AG10803 (cell line): ENCODE measurements around the gene MBTD1.
"Not testable (repeated sequence)": the region's sequence is repeated elsewhere in the genome, so short reads cannot be mapped to it uniquely, and the experiment has no call there.

ENCODE experiments used
- DNase-seq: peaks from one replicate; pipeline ENCODE4 v3.0.0; 2010; ENCODE audit warnings: low read depth
- H3K4me3 ChIP-seq: 2 replicates; pipeline ENCODE4 v1.5.1; 2011; ENCODE audit warnings: mild to moderate bottlenecking, low read length, control low read depth
- TF ChIP-seq, protein P1 (sequence below): conservative IDR thresholded peaks from 2 replicates; pipeline ENCODE4 v1.5.1; 2011; ENCODE audit warnings: mild to moderate bottlenecking, low read length, control low read depth, inconsistent platforms

MBTD1 gene

GRCh38 chr17:51189628-51190027 is 70.2 kb downstream of the MBTD1 start:
- H3K4me3 ChIP-seq: no peak overlapping the region
- TF ChIP-seq, protein P1, sequence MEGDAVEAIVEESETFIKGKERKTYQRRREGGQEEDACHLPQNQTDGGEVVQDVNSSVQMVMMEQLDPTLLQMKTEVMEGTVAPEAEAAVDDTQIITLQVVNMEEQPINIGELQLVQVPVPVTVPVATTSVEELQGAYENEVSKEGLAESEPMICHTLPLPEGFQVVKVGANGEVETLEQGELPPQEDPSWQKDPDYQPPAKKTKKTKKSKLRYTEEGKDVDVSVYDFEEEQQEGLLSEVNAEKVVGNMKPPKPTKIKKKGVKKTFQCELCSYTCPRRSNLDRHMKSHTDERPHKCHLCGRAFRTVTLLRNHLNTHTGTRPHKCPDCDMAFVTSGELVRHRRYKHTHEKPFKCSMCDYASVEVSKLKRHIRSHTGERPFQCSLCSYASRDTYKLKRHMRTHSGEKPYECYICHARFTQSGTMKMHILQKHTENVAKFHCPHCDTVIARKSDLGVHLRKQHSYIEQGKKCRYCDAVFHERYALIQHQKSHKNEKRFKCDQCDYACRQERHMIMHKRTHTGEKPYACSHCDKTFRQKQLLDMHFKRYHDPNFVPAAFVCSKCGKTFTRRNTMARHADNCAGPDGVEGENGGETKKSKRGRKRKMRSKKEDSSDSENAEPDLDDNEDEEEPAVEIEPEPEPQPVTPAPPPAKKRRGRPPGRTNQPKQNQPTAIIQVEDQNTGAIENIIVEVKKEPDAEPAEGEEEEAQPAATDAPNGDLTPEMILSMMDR: no peak
- DNase-seq: no peak

DNA sequence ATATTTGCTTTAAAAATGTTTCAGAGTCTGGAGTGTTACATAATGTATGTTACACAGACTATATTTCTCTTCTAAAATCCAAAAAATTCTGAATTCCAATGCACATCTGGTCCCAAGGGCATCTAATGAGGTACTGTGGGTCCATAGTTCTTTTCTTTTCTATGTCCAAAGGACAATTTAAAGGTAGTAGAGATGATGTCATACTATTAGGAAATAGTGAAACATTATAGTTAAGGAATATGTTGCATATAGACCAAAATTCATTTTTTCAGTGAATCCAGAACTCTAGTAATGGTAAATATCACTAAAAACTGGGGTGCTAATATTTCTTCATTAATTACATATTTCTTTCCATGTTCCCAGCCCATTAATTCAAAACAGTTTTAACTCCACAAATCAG is 70.7 kb downstream of the MBTD1 start:
- no peak overlapping the region for H3K4me3 ChIP-seq
- TF ChIP-seq, protein P1: no peak
- no peak for DNase-seq

GRCh38 chr17:51188271-51188833 is 71.5 kb downstream of the MBTD1 start:
- H3K4me3 ChIP-seq: no peak overlapping the region
- peak; percentile 20 for DNase-seq
- TF ChIP-seq, protein P1: no peak

DNA sequence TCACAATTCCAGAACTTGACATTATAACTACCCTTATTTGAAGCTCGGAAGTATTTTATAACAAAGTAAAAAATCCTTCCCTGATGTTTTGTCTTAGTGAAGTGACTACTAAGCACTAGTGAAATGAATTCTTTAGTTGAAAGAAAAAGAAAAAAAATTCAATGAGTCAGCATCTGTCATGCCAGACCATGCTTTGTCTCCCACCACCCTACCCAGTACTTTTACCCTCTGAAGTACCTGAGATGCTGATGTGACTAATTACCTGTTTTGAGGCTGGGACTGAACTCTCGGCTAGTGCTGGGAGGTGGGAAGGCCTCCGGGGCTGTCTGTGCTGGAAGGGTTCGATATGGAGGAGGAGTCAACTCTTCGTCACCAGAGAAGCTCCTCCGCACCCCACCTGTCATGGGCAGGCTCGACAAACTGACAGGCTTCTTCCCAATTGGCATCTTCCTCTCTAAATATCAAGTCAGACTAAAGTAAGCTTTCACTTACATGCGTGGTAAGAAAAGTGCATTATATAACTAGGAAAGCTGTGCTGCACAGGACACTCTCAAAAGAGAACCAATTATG is 74.0 kb downstream of the MBTD1 start:
- no peak overlapping the region for H3K4me3 ChIP-seq
- DNase-seq: no peak
- TF ChIP-seq, protein P1: no peak

DNA sequence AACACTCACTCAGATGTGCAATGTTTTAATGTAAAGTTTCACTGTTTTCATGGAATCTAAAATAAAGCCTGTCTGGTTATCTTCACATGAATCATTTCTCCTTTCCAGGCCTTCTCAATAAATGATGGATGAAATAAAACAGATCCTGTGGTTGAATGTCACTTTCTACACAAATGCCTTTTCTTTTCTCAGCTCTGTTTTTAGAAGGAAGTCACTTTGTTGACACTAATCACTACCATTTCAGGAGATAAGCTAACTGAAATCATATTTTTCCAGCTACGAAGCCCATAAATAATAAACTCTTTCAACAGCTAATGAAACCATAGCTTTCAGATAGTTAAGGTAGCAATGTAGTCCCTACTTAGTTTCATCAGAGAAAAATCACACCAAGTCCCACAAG is 75.7 kb downstream of the MBTD1 start:
- DNase-seq: no peak
- TF ChIP-seq, protein P1: no peak

DNA sequence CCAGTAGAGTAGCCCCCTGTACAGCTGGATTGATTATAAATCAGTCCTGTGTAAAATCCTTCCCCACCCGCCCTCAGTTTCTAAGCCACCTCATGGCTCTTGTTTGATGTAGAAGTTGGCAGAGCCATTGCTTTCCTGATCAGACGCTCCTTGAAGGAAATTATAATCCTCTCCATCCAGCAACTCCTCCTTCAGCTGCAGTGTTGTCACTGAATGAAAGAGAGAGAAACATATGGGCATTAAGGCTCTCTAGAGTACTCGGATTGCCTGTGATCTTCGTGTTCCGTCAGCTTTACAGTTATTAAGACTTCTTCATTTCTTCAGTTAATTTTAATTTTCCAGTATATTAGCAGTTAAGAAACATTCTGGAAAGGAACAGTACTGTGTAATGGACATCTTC is 79.4 kb downstream of the MBTD1 start:
- no peak for DNase-seq
- no peak overlapping the region for H3K4me3 ChIP-seq
- TF ChIP-seq, protein P1: no peak

More for the DNA sequence above, 75.7 kb downstream of the MBTD1 start:
- H3K4me3 ChIP-seq: no peak overlapping the region

DNA sequence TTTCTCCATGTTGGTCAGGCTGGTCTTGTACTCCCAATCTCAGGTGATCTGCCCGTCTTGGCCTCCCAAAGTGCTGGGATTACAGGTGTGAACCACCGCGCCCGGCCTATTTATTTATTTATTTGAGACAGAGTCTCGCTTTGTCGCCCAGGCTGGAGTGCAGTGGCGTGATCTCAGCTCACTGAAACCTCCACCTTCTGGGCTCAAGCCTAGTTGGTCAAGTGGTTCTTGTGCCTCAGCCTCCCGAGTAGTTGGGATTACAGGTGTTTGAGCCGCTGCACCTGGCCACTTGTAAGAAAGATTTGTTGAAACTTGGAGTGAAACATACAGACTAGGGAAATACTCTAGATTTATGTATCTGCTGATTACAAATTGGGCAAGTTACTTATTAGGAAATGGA is 87.8 kb downstream of the MBTD1 start:
- not testable (repeated sequence) for DNase-seq

More for the DNA sequence above, 87.8 kb downstream of the MBTD1 start:
- H3K4me3 ChIP-seq: not testable (repeated sequence)
